Stimulated activated naive CD4-positive, alpha-beta T cell (primary cell): ENCODE results near the gene KCNK6.
"Not testable (repeated sequence)": the region's sequence is repeated elsewhere in the genome, so short reads cannot be mapped to it uniquely, and the experiment has no call there.

ENCODE experiments used
- DNase-seq, 6 experiments: peaks; one replicate each; lab custom pipeline; 2025; lab: John Stamatoyannopoulos, UW

The KCNK6 gene

GRCh38 chr19:38362076-38362945, 42.7 kb downstream of the KCNK6 start:
- DNase-seq = peak in 5 of 6 experiments; percentile 22 to 59 (median 39)

- DNase-seq = not testable (repeated sequence)
These were observed 43.5 kb downstream of the KCNK6 start for GRCh38 chr19:38362946-38363688.

GRCh38 chr19:38367041-38367440, 47.4 kb downstream of the KCNK6 start:
- DNase-seq = no peak

- no peak for DNase-seq
These were observed 49.9 kb downstream of the KCNK6 start for GRCh38 chr19:38369584-38369983.

- no peak for DNase-seq
These were observed 50.7 kb downstream of the KCNK6 start for GRCh38 chr19:38370299-38370698.

- DNase-seq = no peak
These were observed 51.4 kb downstream of the KCNK6 start for GRCh38 chr19:38371081-38371480.

- DNase-seq = no peak
These were observed 54.3 kb downstream of the KCNK6 start for GRCh38 chr19:38373907-38374331.

GRCh38 chr19:38374332-38375097, 54.9 kb downstream of the KCNK6 start, which contains the start of gene PSMD8:
TSS of gene PSMD8 (plus strand) at chr19:38374571. CDS start at chr19:38374602, 31 bp downstream.
- peak; percentile 92 to 99 (median 97) for DNase-seq

- no peak for DNase-seq
These were observed 55.5 kb downstream of the KCNK6 start for GRCh38 chr19:38375098-38375493.

- DNase-seq = no peak
These were observed 56.1 kb downstream of the KCNK6 start for GRCh38 chr19:38375748-38376147.

GRCh38 chr19:38376576-38376975, 56.9 kb downstream of the KCNK6 start:
- no peak for DNase-seq

GRCh38 chr19:38377052-38377451, 57.4 kb downstream of the KCNK6 start:
- no peak for DNase-seq

- DNase-seq = no peak
These were observed 59.2 kb downstream of the KCNK6 start for GRCh38 chr19:38378866-38379265.

GRCh38 chr19:38381138-38381537, 61.5 kb downstream of the KCNK6 start:
- DNase-seq = no peak
